ENCODE measurements around the gene SDHC. TPM values are rescaled to one million over a fixed set of nuclear protein-coding genes. Genes with fewer than 3 reads are reported as not detected.
"Not testable (repeated sequence)": the region's sequence is repeated elsewhere in the genome, so short reads cannot be mapped to it uniquely, and the experiment has no call there.

The SDHC gene
- total and polyA plus RNA-seq, 2 experiments from 2014 or later = 17.4 to 211 TPM

DNA sequence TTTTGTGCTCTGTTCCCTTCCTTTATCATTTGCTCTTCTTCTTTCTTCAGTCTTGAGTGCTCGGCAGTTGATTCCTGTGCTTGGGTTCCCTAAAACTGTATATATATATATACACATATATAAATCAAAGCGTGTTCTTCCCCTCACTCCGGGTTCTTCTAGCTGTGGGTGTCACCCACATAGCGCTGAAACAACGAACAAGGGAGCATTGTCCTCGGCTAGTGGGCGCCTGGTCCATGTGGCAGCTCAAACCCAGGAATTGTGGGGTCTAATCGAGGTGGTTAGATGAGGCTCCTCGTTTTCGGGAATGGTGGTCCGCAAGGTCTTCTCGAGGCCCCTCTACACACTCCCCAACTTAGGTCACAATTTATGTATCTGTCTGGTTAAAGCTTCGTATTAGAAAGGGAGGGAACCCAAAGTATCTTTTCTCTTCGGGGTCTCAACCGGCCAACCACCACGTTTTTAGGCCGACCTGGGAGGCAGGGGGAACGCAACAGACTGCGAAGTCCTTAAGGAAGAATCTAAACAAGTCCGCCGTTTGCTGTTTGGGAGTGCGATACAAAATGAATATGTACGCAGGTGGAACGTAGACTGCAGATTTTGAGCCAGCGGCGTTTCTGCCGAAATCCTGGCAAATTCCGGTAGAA is 504 bp upstream of the SDHC start:
- no peaks in the 10 kb centered on the region for H3K9me3 ChIP-seq (ENCODE audit: low read depth)
- H3K4me2 ChIP-seq (ENCODE audit: unreplicated experiment) = peak overlapping the region; percentile 95
- H3K4me3 ChIP-seq = peak overlapping the region; percentile 86
- H3K27me3 ChIP-seq (replicated peaks; ENCODE audit: insufficient read depth) = no peaks in the 10 kb centered on the region
- no peaks in the 10 kb centered on the region for H3K9me2 ChIP-seq (ENCODE audit: insufficient read depth)
- no peaks in the 10 kb centered on the region for H3K36me3 ChIP-seq (ENCODE audit: low read depth)
- 41 to 43% methylated on average over 28 of the region's 28 CpGs for WGBS, 2 experiments (ENCODE audit: low coverage in 1 of 2, low lambda C conversion rate in 2 of 2, missing lambda C conversion rate in 2 of 2)
- peaks cover 40% of the 10 kb centered on the region for H3K79me2 ChIP-seq (ENCODE audit: insufficient read depth)
- H2AFZ ChIP-seq = peak overlapping the region; percentile 99
- H4K20me1 ChIP-seq (ENCODE audit: insufficient read depth) = no peaks in the 10 kb centered on the region
- in situ Hi-C loops (cut with MboI) = no loop called here
- peak overlapping the region; percentile 98 for H3K9ac ChIP-seq
- DNase-seq = no peak
- H3K27ac ChIP-seq = peak overlapping the region; percentile 94
- H3K4me1 ChIP-seq (ENCODE audit: insufficient read depth) = peaks cover 7% of the 10 kb centered on the region
- H3F3A ChIP-seq (ENCODE audit: insufficient read depth) = no peaks in the 10 kb centered on the region
- no peak for TF ChIP-seq EZH2phosphoT487 (IDR thresholded peaks at IDR 0.05; ENCODE audit: insufficient read depth, low read depth)
- TF ChIP-seq EZH2 (IDR thresholded peaks at IDR 0.05; ENCODE audit: insufficient read depth, poor library complexity, severe bottlenecking) = no peak

DNA sequence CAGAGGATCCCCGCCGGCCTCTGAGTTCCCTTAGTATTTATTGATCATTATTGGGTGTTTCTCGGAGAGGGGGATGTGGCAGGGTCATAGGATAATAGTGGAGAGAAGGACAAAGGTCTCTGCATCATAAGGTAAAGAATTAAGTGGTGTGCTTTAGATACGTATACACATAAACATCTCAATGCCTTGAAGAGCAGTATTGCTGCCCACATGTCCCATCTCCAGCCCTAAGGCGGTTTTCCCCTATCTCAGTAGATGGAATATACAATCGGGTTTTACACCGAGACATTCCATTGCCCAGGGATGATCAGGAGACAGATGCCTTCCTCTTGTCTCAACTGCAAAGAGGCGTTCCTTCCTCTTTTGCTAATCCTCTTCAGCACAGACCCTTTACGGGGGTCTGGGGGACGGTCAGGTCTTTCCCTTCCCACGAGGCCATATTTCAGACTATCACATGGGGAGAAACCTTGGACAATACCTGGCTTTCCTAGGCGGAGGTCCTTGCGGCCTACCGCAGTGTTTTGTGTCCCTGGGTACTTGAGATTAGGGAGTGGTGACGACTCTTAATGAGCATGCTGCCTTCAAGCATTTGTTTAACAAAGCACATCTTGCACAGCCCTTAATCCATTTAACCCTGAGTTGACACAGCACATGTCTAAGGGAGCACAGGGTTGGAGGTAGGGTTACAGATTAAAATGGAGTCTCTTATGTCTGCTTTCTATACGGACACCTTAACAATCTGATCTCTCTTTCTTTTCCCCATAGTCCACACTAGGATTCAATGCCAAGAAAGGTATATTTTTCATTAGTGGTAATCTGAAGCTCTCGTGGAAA is 1.9 kb downstream of the SDHC start:
- H3K36me3 ChIP-seq (ENCODE audit: low read depth); in situ Hi-C loops (cut with MboI); H3K9me2 ChIP-seq (ENCODE audit: insufficient read depth); H2AFZ ChIP-seq; H3K27ac ChIP-seq; H3F3A ChIP-seq (ENCODE audit: insufficient read depth); H3K4me1 ChIP-seq (ENCODE audit: insufficient read depth); H3K9me3 ChIP-seq (ENCODE audit: low read depth); H3K27me3 ChIP-seq (replicated peaks; ENCODE audit: insufficient read depth); H4K20me1 ChIP-seq (ENCODE audit: insufficient read depth); DNase-seq; H3K4me3 ChIP-seq: not testable (repeated sequence)
- H3K79me2 ChIP-seq (ENCODE audit: insufficient read depth) = peaks cover 60% of the 10 kb centered on the region
- H3K4me2 ChIP-seq (ENCODE audit: unreplicated experiment) = peak overlapping the region; percentile 95
- WGBS, 2 experiments (ENCODE audit: low coverage in 1 of 2, low lambda C conversion rate in 2 of 2, missing lambda C conversion rate in 2 of 2) = 75 to 81% methylated on average over 17 of the region's 17 CpGs
- H3K9ac ChIP-seq = peak overlapping the region; percentile 98

- no peak overlapping the region for H2AFZ ChIP-seq
- no peak overlapping the region for H3K9ac ChIP-seq
- no peak for TF ChIP-seq EZH2phosphoT487 (IDR thresholded peaks at IDR 0.05; ENCODE audit: insufficient read depth, low read depth)
- no peak for TF ChIP-seq EZH2 (IDR thresholded peaks at IDR 0.05; ENCODE audit: insufficient read depth, poor library complexity, severe bottlenecking)
- DNase-seq = no peak
- H3K9me2 ChIP-seq (ENCODE audit: insufficient read depth) = no peaks in the 10 kb centered on the region
- H4K20me1 ChIP-seq (ENCODE audit: insufficient read depth) = no peaks in the 10 kb centered on the region
- no peaks in the 10 kb centered on the region for H3K27me3 ChIP-seq (replicated peaks; ENCODE audit: insufficient read depth)
- no peaks in the 10 kb centered on the region for H3F3A ChIP-seq (ENCODE audit: insufficient read depth)
- no peak overlapping the region for H3K4me3 ChIP-seq
- H3K4me1 ChIP-seq (ENCODE audit: insufficient read depth) = no peaks in the 10 kb centered on the region
- WGBS, 2 experiments (ENCODE audit: low coverage in 1 of 2, low lambda C conversion rate in 2 of 2, missing lambda C conversion rate in 2 of 2) = 95 to 99% methylated on average over 4 of the region's 4 CpGs
- in situ Hi-C loops (cut with MboI) = no loop called here
- H3K36me3 ChIP-seq (ENCODE audit: low read depth) = peaks cover 20% of the 10 kb centered on the region; the same call in 1 of the 2 replicates
- no peaks in the 10 kb centered on the region for H3K9me3 ChIP-seq (ENCODE audit: low read depth)
- H3K79me2 ChIP-seq (ENCODE audit: insufficient read depth) = peaks cover 49% of the 10 kb centered on the region
- H3K27ac ChIP-seq = no peak overlapping the region
- H3K4me2 ChIP-seq (ENCODE audit: unreplicated experiment) = no peak overlapping the region
These were observed 9.8 kb downstream of the SDHC start for GRCh38 chr1:161324020-161324419.

DNA sequence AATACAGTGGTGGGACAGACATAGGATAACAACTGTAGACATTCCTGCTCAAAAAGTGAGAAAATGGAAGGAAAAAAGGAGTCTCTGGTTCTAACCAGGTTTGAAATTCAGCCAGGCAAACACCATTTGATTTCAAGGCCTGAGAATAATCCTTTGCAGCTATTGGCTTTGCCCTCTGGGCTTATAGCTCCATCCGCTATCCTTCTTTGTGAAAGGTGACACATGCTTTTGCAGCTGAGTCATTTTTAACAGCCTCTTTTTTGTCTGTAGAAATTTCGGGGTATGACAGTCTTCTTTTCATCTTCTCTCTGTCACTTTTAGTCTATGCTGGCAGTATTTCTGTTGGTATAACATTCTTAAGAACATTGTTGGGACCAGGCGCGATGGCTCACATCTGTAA is 16.2 kb downstream of the SDHC start:
- Histone ChIP-seq H3K4me1 (ENCODE audit: insufficient read depth) (no peaks in the 10 kb centered on the region), H3K27me3 (replicated peaks; ENCODE audit: insufficient read depth) (no peaks in the 10 kb centered on the region), H3K4me3 (no peak overlapping the region), H4K20me1 (ENCODE audit: insufficient read depth) (no peaks in the 10 kb centered on the region), H3K9ac (no peak overlapping the region), H3F3A (ENCODE audit: insufficient read depth) (peaks cover 4% of the 10 kb centered on the region; the same call in 1 of the 2 replicates), H3K4me2 (ENCODE audit: unreplicated experiment) (no peak overlapping the region), H2AFZ (no peak overlapping the region), H3K79me2 (ENCODE audit: insufficient read depth) (no peaks in the 10 kb centered on the region), H3K9me3 (ENCODE audit: low read depth) (no peaks in the 10 kb centered on the region), H3K36me3 (ENCODE audit: low read depth) (peaks cover 63% of the 10 kb centered on the region), H3K27ac (no peak overlapping the region), H3K9me2 (ENCODE audit: insufficient read depth) (no peaks in the 10 kb centered on the region)
- 79 to 81% methylated on average over 4 of the region's 4 CpGs for WGBS, 2 experiments (ENCODE audit: low coverage in 1 of 2, low lambda C conversion rate in 2 of 2, missing lambda C conversion rate in 2 of 2)
- peak; percentile 54 for DNase-seq
- TF ChIP-seq EZH2 (IDR thresholded peaks at IDR 0.05; ENCODE audit: insufficient read depth, poor library complexity, severe bottlenecking) = no peak
- in situ Hi-C loops (cut with MboI) = no loop called here

Data from GM23248 (cell line).